Activated naive CD4-positive, alpha-beta T cell (primary cell): ENCODE results near the gene PTPRO.

Source experiments
- DNase-seq, 4 experiments: peaks; one replicate each; lab custom pipeline; 2025; lab: John Stamatoyannopoulos, UW

Gene PTPRO

DNA sequence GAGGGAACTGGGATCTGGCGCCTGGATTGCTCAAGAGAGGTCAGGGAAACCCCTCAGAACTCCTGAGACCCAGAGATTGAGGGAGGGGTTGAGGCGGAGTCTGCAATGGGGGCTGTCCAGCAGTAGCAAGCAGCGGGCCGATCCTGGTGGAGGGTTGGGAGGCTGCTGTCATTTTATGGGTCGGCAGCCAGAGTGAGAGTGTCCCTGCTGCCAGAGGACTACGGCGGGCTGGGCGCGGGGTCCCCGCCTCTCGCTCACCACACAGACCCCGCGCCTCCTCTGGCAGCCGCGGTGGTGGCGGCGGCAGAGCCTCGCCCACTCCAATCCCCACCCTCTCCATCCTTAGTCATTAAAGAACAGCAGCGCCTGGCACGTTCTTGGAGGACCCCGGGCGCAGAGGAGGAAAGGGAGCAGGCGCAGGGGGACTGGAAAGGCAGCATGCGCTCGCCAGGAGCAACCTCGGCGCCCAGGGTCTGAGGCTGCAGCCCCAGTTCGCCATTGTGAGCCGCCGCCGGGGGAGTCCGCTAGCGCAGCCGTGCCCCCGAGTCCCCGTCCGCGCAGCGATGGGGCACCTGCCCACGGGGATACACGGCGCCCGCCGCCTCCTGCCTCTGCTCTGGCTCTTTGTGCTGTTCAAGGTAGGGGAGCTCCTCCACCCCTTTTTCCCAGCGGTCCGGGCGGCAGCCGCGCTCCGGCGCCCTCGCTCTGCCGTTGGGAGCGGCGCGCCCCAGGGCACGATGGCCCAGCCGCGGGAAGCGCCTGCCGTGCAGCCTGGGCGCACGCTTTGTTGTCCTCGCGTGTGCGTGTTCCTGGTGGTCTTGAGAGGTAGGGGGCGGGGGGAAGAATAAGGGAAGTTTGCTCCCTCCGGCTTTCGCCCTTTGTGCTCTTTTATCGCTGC lies at the start of gene PTPRO:
PTPRO (plus strand) TSS at position 345 of the 898 bp plus-strand sequence.
- DNase-seq = no peak

DNA sequence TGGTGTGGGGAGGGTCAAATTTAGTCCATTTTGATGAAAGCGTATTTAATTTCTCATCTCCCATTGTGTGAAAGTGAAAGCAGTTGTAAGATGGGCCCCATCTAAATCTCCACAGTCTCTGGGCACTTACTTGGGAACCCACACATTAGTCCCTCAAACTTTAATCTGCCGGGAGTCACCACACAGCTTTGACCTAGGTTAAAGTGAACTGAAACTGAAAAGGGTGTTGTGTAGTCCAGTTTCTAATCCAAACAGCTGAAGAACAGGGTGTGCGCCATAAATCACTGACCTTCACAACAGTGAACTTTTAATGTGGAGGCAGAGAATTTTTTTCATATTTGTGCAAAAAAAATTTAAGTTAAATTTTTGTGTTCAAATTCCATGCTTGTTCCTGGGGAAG lies 48.4 kb upstream of the PTPRO start:
- DNase-seq = no peak

DNA sequence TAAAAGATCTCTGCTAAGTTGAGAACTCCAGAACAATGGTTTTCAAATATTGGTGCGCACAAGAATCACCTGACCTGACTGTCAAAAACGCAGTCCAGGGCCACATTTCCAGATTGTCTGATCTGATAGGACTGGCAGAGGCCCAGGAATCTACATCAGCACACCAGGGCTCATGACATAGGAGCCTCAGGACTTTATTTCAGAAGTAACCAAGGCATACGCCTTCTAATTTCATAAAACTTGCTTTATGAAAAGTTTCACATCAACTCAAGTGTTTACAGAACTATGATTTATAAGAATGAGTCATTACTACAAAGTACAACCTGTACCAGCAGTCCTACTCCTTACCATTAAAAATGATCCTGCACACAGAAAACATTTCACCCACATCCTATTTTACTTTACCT lies 47.7 kb upstream of the PTPRO start:
- DNase-seq = no peak

DNA sequence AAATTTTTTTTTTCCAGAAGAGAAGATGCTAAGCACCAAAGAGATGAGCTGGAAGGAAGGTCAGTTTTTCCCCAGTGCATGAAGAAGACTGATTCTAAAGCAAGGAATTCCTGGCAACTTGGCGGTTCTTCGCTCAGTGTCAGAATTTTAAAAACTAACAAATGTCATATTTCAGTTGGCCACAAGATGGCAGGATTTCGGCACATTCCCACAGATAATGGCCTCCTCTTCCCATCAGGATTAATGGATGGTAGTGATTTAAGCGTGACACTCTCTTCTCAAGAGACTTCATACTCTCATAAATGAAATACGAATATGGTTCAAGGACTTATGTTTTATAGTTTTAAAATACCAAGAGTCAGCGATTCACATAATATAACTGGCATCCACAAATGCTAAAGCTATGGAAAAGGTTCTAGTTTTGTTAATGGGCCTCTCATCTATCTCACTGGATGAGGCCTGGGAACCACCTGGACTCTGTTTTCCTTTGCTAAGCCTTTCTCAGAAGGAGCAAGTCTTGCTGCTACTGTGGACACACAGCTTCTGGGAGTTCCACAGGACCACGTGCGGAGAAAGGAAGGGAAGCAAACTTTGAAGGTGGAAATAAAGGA lies 46.1 kb upstream of the PTPRO start:
- DNase-seq = no peak

DNA sequence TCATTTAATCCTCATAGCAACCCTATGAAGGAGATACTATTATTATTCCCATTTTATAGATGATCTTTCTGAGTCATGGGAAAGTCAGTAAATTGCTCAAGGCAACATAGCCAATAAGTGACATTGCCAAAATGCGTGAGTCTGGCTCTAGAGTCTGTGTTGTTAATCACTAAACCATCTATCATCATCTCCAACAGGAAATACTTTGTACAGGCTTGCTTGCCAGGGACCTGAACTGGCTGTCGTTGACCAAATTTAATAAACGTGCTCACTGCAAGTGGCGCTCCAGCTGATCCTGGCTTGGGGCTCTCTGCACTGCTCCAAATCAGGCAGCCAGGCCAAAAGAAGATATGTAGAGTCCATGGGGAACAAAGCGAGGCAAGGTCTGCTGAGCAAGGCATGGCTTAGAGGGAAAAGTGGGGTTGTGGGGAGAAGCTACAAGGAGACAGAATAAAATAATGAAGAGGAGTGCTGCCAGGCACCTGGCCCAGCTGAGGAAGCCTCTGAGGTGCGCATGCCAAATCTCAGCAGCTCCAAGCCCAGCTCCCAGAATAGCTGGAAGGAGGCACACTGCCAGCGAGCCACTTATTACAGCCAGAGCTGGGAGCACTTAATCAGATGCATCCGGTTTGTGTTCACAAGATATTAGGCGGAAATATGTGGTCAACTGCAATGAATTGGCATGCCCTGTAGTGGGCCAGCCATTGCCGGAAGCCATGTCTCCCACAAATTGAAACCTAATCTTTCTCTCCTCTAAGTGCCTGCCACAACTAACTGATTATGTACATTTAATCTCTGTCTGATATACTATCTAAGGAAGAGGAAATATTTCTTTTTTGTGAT lies 43.3 kb upstream of the PTPRO start:
- no peak for DNase-seq

DNA sequence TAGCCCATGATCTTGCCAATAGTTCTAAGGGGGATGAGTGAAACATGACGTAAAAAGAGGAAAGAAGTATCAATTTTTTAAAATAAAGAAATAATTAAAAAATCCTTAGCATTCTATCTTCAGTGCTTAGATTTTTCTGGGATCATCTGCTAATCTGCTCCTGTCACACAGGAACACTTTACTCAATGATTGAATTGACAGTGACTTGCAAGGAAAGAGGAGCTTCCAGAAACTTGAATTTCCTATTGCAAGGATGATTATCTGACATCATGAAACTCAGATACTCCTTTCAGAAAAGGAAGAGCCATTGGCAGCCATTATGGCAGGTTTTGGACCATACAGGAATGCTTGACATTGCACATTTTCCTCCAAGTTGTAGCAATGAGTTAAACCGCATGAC lies 41.4 kb upstream of the PTPRO start:
- DNase-seq = no peak

DNA sequence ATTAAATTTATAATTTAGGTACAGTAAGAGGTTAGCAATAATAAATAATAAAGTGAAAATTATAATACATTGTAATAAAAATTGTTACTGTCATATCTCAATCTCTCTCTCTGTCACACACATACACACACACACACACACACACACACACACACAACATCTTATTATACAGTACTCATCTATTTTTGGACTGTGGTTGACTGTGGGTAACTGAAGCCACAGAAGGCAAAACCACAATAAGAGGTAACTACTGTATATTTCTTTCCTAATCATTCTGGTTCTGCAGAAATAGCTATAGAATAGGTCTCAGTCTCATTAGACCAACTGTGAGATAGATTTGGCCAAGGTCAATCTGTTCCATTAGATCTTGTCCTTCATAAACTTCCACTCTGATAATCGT lies 33.1 kb upstream of the PTPRO start:
- no peak for DNase-seq

DNA sequence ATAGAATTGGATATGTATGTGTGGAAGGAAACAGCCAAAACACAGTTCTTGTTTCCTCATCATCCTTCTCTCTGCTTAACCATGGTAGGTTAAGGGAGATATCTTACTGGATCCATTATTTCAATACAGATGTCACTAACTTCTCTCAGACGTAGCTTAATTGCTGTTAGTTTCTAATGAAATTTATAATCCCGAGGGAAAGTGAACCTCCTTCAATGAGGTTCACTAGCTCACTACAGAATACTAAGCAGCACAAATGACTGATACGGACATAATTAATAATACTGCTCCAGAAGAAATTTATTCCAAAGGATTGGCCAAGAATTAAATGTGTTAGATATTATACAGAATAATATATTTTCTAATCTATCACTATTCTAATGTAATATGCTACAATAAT lies 28.6 kb upstream of the PTPRO start:
- no peak for DNase-seq

DNA sequence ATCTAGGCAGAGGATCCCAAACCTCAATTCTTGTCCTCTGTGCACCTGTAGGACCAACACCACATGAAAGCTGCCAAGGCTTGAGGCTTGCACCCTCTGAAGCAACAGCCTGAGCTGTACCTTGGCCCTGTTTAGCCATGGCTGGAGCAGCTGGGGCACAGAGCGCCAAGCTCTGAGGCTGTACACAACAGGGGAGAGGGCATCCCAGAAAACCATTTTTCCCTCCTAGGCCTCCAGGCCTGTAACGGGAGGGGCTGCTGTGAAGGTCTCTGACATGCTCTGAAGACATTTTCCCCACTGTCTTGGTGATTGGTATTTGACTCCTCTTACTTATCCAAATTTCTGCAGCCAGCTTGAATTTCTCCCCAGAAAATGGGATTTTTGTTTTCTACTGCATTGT lies 22.4 kb upstream of the PTPRO start:
- no peak for DNase-seq

DNA sequence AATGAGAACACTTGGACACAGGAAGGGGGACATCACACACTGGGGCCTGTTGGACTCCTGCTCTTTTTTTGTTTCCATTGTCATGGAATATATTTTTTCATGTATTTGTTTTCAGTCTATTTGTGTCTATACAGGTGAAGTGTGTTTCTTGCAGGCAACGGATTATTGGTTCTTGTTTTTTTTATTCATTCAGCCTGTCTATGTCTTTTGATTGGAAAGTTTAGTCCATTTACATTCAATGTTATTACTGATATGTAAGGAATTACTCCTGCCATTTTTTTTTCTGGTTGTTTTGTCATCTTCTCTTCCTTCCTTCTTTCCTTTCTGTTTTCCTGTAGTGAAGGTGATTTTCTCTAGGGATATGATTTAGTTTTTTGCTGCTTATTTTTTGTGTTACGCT lies 18.0 kb upstream of the PTPRO start:
- DNase-seq = no peak

DNA sequence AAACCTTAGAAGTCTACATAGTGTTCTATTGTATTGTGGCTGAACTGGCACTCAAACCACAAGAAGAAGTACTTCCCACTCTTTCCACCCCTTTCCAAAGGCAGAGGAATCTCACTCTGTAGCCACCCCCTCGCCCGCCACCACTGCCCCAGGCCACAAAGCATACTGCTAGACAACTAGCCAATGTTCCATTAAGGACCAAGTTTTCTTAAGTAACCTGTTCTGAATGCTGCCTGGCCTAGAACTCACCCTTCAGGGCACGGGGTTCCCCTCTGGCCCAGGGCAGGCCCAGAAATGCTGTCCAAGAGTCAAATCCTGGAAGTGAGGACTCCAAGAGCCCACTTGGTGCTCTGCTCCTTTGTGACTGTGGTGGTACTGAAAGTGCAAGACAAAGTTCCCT lies 15.7 kb upstream of the PTPRO start:
- no peak for DNase-seq

DNA sequence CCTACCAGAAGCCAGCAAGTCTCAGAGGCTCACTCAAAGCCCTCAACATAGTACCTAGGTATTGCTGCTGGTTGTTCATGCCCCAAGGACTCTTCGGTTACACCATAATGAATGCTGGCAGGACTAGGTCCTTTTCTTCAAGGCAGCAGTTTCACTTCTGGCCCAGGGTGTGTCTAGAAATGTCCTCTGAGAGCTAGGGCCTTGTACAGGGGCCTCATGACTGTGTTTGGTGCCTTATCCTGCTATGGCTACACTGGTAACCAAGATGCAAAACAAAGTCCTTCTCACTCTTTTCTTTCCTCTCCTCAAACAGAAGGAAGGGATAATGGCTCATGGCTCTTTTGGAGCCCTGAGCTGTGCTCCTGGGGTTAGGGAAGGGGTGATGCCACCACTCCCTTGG lies 15.2 kb upstream of the PTPRO start:
- DNase-seq = no peak

DNA sequence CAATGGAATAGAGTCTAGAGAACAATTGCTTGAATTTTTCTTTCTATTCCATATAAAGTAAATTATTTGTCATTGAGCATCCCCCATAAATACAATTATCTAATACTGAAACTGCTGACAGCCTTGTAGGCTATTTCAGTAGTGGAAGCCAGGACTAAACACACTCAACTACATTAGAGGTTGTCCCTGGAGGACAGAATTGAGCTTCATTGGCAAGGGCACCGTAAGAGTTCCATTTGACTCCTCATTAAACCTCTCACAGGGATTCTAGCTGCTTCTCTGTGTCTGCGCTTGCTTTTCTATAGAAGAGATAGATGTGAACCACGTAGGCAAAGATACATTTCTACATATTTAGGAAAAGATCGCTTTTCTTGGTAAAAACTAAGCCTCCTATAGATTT lies 3.5 kb upstream of the PTPRO start:
- no peak for DNase-seq

DNA sequence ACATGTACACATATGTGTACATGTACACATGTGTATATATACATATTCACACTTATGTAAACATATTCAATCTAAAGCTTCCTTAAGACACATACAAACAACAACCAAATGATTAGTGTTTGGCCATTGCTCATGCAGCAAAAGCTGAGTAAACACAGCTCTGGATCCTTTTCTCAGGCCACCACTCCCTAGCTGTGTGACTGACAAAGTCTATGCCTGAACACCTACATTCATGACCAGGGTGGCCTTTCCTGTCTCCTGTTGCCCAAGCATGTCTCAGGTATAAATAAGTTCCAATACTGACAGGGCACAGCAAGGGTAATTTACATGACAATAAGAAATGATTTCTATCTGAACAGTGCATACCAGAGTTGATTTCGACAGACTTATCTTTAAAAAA lies 1.4 kb upstream of the PTPRO start:
- DNase-seq = no peak

DNA sequence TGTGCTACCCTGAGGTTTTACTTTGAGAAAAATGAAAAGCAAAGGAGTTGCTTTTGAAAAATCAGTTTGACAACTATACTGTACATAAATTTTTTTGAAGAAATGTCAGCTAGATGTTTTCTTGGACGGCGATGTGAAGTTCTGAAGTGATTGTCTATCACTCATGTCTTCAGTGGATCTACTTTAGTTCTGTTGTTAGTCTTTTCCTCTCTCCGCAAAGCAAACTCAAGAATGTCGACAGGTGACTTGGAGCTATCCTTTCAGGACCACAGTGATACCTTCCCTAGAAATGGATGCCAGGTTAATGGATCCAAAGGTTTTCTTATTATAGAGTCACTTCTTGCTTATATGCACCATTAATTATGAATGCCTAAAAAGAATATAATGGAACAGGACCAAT lies 1.2 kb downstream of the PTPRO start:
- DNase-seq = no peak

DNA sequence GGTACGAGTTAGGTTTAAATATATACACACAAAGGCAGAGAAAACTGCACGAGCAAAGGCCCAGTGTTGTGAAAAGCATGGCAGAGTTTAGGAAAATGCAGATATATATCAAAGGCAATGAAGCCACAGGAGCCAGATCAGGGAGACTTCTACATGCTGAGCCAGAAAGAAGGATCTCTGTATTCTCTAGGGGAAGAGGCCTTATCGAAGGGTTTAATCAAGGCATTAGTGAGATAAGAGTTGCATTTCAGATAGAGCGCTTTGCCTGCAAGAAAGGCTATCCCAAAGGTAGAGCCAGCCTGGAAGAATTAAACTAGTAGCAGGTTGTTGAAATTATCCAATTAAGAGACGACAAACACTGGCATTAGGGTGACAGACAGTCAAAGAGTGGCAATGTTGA lies 7.6 kb downstream of the PTPRO start:
- DNase-seq = no peak

DNA sequence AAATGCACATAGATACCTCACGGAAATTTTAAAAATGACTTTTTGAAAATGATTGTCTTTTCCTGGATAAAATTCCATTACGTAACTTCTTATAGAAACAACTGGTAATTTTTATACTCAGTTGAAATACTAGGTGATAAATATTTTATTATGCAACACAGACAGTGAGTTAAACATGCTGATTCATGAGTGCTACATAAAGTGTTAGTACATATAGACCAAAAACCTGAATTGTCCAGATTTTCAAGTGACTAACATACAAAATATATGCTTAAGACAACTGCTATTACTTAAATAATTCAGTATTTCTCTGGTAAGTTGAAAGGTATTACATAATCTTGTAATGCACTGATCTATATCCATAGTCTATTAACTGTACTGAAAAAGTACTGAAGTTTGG lies 11.9 kb downstream of the PTPRO start:
- no peak for DNase-seq

DNA sequence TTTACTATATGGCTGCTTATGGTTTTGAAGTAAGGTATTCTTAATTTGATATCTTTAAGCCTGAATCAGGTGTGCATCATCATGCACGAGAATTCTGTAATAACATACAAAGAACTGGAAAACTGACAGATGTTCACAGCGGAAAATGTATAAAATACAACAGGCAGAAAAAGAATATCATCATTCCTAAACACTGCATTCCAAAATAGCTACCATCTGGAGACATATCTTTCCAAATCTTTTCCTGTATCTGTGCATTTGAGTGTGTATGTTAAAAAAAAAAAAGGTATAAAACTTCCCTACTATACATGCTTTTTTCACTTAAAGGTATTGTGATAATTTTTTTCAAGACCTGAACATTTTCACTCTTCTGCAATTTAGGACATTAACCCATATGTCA lies 13.7 kb downstream of the PTPRO start:
- no peak for DNase-seq

DNA sequence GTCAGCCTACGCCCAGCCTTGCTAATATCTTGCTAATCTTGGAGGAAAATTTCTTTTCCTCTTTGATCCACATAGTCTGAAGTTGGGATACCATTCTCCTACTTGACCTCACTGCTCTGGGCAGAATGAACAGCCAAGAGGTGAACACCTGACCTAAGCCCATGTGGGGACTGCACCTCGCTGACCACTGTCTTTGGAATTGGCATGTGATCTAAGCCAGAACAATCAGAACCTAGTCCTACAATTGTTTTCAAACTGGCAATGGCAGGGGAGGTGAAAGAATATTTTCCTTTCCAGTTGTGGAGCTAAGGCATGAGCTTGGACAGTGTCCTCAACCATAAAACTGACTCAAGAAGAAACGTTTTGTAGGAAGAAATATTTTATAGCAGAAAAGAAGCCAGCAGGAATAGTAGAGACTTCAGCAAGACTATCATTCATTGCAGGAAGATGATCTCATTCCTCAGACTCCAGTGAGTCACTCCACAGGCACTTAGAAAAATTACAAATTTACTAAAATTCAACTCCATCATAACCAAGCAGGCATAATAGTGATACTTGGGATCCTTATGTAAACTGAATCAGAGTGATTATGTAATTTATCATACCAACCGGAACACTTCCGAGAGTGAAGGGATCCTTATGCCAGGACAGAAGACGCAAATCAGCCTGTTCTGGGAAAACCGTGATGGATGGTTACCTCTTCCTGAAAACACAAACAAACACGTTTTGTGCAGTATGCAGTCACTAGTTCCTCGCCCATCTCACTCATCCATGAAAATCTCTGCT lies 14.7 kb downstream of the PTPRO start:
- DNase-seq = no peak

DNA sequence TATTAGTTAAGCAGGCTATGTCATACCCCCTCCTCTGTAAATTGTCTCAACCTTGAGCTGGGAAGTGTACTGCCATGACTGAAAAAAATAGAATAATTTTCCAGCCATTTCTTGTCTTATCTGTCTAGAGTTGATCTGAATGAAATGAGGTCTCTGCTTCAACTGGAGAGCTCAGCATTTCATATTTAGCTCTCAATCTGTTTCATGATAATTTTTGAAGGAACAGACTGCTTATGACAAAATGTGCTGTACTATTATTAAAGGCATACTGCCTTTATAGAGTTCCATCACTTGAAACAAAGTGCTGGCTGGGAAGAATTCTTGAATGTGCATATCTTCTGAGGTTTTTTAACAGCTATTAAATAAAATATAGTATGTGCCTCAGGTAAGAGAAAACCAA lies 19.1 kb downstream of the PTPRO start:
- no peak for DNase-seq

DNA sequence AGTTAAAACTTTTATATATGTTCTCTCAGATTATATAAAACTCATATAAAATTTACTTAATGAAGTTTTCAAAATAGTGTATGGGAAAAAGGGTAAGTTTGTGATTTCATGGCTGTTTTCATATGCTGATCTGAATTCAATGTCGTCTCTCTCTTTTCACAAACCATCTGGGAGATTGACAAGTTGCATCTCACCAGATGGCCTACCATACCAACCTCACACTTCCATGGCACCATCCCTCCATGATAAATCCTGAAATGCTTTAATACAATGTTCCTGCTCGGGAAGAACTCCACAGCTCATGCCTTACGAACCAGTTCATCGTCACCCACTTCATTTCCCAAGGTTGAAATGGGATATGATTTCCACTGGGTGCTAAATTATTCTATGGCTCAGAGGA lies 22.3 kb downstream of the PTPRO start:
- no peak for DNase-seq

DNA sequence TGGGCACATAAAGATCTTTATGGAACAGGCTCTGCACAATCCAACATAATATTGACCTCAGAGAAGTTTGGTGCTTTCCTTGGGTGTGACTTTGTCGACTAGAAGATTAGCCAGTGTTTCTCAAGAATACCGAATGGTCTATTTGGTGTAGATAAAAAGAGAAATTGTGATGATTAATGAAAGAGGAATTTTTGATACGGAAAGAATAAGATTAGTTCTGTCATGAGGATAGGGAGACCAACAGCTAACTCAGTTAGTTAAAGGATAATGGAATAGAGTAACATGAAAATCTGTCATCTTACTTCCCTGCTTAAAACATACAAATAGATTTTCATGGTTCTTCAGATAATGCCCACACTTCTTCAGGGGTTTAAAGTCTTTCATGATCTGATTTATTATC lies 24.2 kb downstream of the PTPRO start:
- no peak for DNase-seq
